ENCODE data around the gene DCUN1D3.

Gene DCUN1D3

GRCh38 chr16:20906341-20907255 lies 6.4 kb upstream of the DCUN1D3 start:
- H3K4me3 ChIP-seq (ENCODE audit: insufficient read depth, low read length, poor library complexity, severe bottlenecking) = no peak overlapping the region
- H3K4me2 ChIP-seq (ENCODE audit: low read depth, low read length, poor library complexity, severe bottlenecking) = no peak overlapping the region
- H3K27ac ChIP-seq (ENCODE audit: low read depth, low read length) = no peak overlapping the region
- no peak overlapping the region for H3K9ac ChIP-seq (ENCODE audit: low read length)
- no peaks in the 10 kb centered on the region for H3K36me3 ChIP-seq (ENCODE audit: low read length)
- H3K27me3 ChIP-seq (ENCODE audit: low read length) = no peaks in the 10 kb centered on the region
- TF ChIP-seq EZH2phosphoT487 (conservative IDR thresholded peaks at IDR 0.05; ENCODE audit: low read length) (no peak), CTCF (IDR thresholded peaks at IDR 0.05; ENCODE audit: insufficient read depth, low read length, poor library complexity, severe bottlenecking) (no peak)
- H2AFZ ChIP-seq (ENCODE audit: low read depth, low read length, severe bottlenecking) = no peak overlapping the region
- peaks cover 19% of the 10 kb centered on the region for H3F3A ChIP-seq (ENCODE audit: insufficient read depth)
- H3K9me3 ChIP-seq (ENCODE audit: insufficient read depth, low read length) = no peaks in the 10 kb centered on the region
- peaks cover 12% of the 10 kb centered on the region; the same call in 1 of the 2 replicates for H3K79me2 ChIP-seq (ENCODE audit: insufficient read depth, low read length)
- H3K9me2 ChIP-seq (replicated peaks; ENCODE audit: insufficient read depth, low read length) = no peaks in the 10 kb centered on the region
- no peaks in the 10 kb centered on the region for H4K20me1 ChIP-seq (ENCODE audit: low read depth, low read length)

- H3K36me3 ChIP-seq (ENCODE audit: low read length) = no peaks in the 10 kb centered on the region
- H3K79me2 ChIP-seq (ENCODE audit: insufficient read depth, low read length) = peaks cover 13% of the 10 kb centered on the region; the same call in 1 of the 2 replicates
- peaks cover 17% of the 10 kb centered on the region for H3F3A ChIP-seq (ENCODE audit: insufficient read depth)
- no peak overlapping the region for H2AFZ ChIP-seq (ENCODE audit: low read depth, low read length, severe bottlenecking)
- no peak overlapping the region for H3K27ac ChIP-seq (ENCODE audit: low read depth, low read length)
- H3K4me3 ChIP-seq (ENCODE audit: insufficient read depth, low read length, poor library complexity, severe bottlenecking) = no peak overlapping the region
- TF ChIP-seq CTCF (IDR thresholded peaks at IDR 0.05; ENCODE audit: insufficient read depth, low read length, poor library complexity, severe bottlenecking) (no peak), EZH2phosphoT487 (conservative IDR thresholded peaks at IDR 0.05; ENCODE audit: low read length) (no peak)
- no peaks in the 10 kb centered on the region for H3K27me3 ChIP-seq (ENCODE audit: low read length)
- H3K9ac ChIP-seq (ENCODE audit: low read length) = no peak overlapping the region
- no peaks in the 10 kb centered on the region for H3K9me3 ChIP-seq (ENCODE audit: insufficient read depth, low read length)
- no peaks in the 10 kb centered on the region for H3K9me2 ChIP-seq (replicated peaks; ENCODE audit: insufficient read depth, low read length)
- no peaks in the 10 kb centered on the region for H4K20me1 ChIP-seq (ENCODE audit: low read depth, low read length)
- no peak overlapping the region for H3K4me2 ChIP-seq (ENCODE audit: low read depth, low read length, poor library complexity, severe bottlenecking)
Measured at GRCh38 chr16:20905576-20905975, 5.4 kb upstream of the DCUN1D3 start.

- Histone ChIP-seq H3K4me3 (ENCODE audit: insufficient read depth, low read length, poor library complexity, severe bottlenecking) (no peak overlapping the region), H3K36me3 (ENCODE audit: low read length) (no peaks in the 10 kb centered on the region), H3K9ac (ENCODE audit: low read length) (no peak overlapping the region), H4K20me1 (ENCODE audit: low read depth, low read length) (no peaks in the 10 kb centered on the region), H2AFZ (ENCODE audit: low read depth, low read length, severe bottlenecking) (no peak overlapping the region), H3K9me2 (replicated peaks; ENCODE audit: insufficient read depth, low read length) (no peaks in the 10 kb centered on the region), H3K27me3 (ENCODE audit: low read length) (no peaks in the 10 kb centered on the region), H3K27ac (ENCODE audit: low read depth, low read length) (peak overlapping the region; percentile 27), H3K9me3 (ENCODE audit: insufficient read depth, low read length) (no peaks in the 10 kb centered on the region), H3K4me2 (ENCODE audit: low read depth, low read length, poor library complexity, severe bottlenecking) (peak overlapping the region; percentile 50), H3F3A (ENCODE audit: insufficient read depth) (peaks cover 17% of the 10 kb centered on the region), H3K79me2 (ENCODE audit: insufficient read depth, low read length) (peaks cover 15% of the 10 kb centered on the region; the same call in 1 of the 2 replicates)
- TF ChIP-seq EZH2phosphoT487 (conservative IDR thresholded peaks at IDR 0.05; ENCODE audit: low read length) = no peak
Measured at GRCh38 chr16:20904507-20905081, 4.4 kb upstream of the DCUN1D3 start.

Data from SU-DHL-6 (cell line).